GM12801 (cell line): ENCODE data around the gene MAVS.

ENCODE experiments used
- CTCF ChIP-seq: IDR thresholded peaks from one replicate; pipeline ENCODE4 v1.5.1; 2011; ENCODE audit warnings: control low read depth; ENCODE audit not compliant: insufficient read length; ENCODE audit errors: extremely low read depth

MAVS gene

GRCh38 chr20:3888622-3889488 lies 42.2 kb downstream of the MAVS start, which contains the start of gene PANK2:
Gene PANK2, plus strand, starts transcription at chr20:3889387.
- TF ChIP-seq CTCF, result no peak

GRCh38 chr20:3889489-3890397 lies 43.1 kb downstream of the MAVS start:
- TF ChIP-seq CTCF, result no peak

GRCh38 chr20:3890398-3890751 lies 43.7 kb downstream of the MAVS start:
- TF ChIP-seq CTCF, result no peak

GRCh38 chr20:3890999-3891929 lies 44.6 kb downstream of the MAVS start:
- no peak for TF ChIP-seq CTCF

- no peak for TF ChIP-seq CTCF
Measured at GRCh38 chr20:3894796-3895195, 48.2 kb downstream of the MAVS start.

GRCh38 chr20:3896302-3896701 lies 49.7 kb downstream of the MAVS start:
- TF ChIP-seq CTCF, result no peak
